ENCODE measurements around the gene KANSL1. TPM values are rescaled to one million over a fixed set of nuclear protein-coding genes. Genes with fewer than 3 reads are reported as not detected.

Gene KANSL1
- total and polyA plus RNA-seq, 10 of the 15 experiments (the other 5 are each of a cell fraction or from before 2014, with no cell fraction given): 4.7 to 60.6 (median 28.0) TPM

GRCh38 chr17:46002311-46002972 is 190.8 kb downstream of the KANSL1 start:
- DNase-seq (ENCODE audit: low read depth, low spot score) (peak; percentile 16), ATAC-seq (peak; percentile 96), FAIRE-seq (peak; percentile 98)
- Histone ChIP-seq H3K79me2 (ENCODE audit: control insufficient read depth, insufficient read depth, low read length) (no peaks in the 10 kb centered on the region), H2AFZ (ENCODE audit: control insufficient read depth, low read depth, low read length) (no peak overlapping the region), H3K36me3 (ENCODE audit: control insufficient read depth in 2 of 2, insufficient read depth in 2 of 2, low read length in 1 of 2) (no peaks in the 10 kb centered on the region), H3K9me3 (replicated peaks; ENCODE audit: control insufficient read depth, insufficient read depth, low read length) (no peaks in the 10 kb centered on the region), H3K4me1 (ENCODE audit: control insufficient read depth, insufficient read depth, low read length) (no peaks in the 10 kb centered on the region), H4K20me1 (ENCODE audit: control insufficient read depth, insufficient read depth) (no peaks in the 10 kb centered on the region), H3K27ac (ENCODE audit: control insufficient read depth, insufficient read depth) (no peak overlapping the region), H3K4me2 (ENCODE audit: control insufficient read depth, insufficient read depth) (no peak overlapping the region), H3K27me3 (replicated peaks in 1 of 2; ENCODE audit: control insufficient read depth in 2 of 2, insufficient read depth in 2 of 2, low read length in 1 of 2) (no peaks in the 10 kb centered on the region), H3K9ac (ENCODE audit: control insufficient read depth, insufficient read depth, low read length) (no peak overlapping the region), H3K4me3 (no peak overlapping the region)
- in situ Hi-C loops (cut with MboI) (loop anchor here (5.0 kb wide), 2 partner anchors 215 to 265 kb away; no protein-coding TSS in a partner anchor), intact Hi-C loops (cut with micrococcal nuclease; ENCODE audit: unreplicated experiment) (loop anchor here (1.0 kb wide), 1 partner anchor 211 kb away; no protein-coding TSS in a partner anchor)
- SMC1A ChIA-PET (ENCODE audit: uncharacterized antibody, unreplicated experiment): interaction anchor here (0.7 to 3.1 kb wide), 7 partner anchors 42 to 210 kb away, joined by 3 to 12 read pairs (median 7); no protein-coding TSS in a partner anchor
- CTCF ChIA-PET: interaction anchor here (0.6 to 6.4 kb wide), 18 partner anchors 12 to 284 kb away, joined by 3 to 65 read pairs (median 4); no protein-coding TSS in a partner anchor
- 11% methylated on average over 8 of the region's 8 CpGs for WGBS (ENCODE audit: insufficient coverage, insufficient replicate concordance, low lambda C conversion rate, missing lambda C conversion rate)
- POLR2A ChIA-PET: no interaction called here
- RAD21 ChIA-PET (ENCODE audit: unreplicated experiment): interaction anchor here (0.7 to 2.3 kb wide), 5 partner anchors 47 to 210 kb away, joined by 3 to 13 read pairs (median 4); partner anchors contain the start of gene KANSL1
- no TSS peak for BruUV-seq (replicated peaks)
- TF ChIP-seq NRF1 (conservative IDR thresholded peaks at IDR 0.05; ENCODE audit: low read depth, low read length) (no peak), TAF1 (IDR thresholded peaks at IDR 0.05; ENCODE audit: borderline replicate concordance, low read depth, low read length) (no peak), MAX (IDR thresholded peaks at IDR 0.05; ENCODE audit: low read depth, low read length) (no peak), POLR2AphosphoS2 (IDR thresholded peaks at IDR 0.05; ENCODE audit: low read depth, low read length) (no peak), YY1 (IDR thresholded peaks at IDR 0.05; ENCODE audit: low read depth, low read length) (0 out of 2 replicates have a peak, but pooled peaks have one; percentile 18), RAD21 (IDR thresholded peaks at IDR 0.05; ENCODE audit: insufficient read depth, low read depth, low read length) (peak; percentile 89), POU2F2 (IDR thresholded peaks at IDR 0.05; ENCODE audit: borderline replicate concordance, low read depth, low read length) (peak; percentile 22; the same call in 1 of the 3 replicates), REST (IDR thresholded peaks at IDR 0.05; ENCODE audit: low read depth, low read length) (no peak), E2F8 (IDR thresholded peaks at IDR 0.05; ENCODE audit: low read depth, partially characterized antibody) (no peak), ESRRA (IDR thresholded peaks at IDR 0.05; ENCODE audit: low read length) (no peak), CEBPB (IDR thresholded peaks at IDR 0.05; ENCODE audit: borderline replicate concordance in 1 of 2, low read depth in 2 of 2, low read length in 2 of 2) (no peak), MTA3 (IDR thresholded peaks at IDR 0.05; ENCODE audit: borderline replicate concordance, low read length) (no peak), SMAD1 (IDR thresholded peaks at IDR 0.05; ENCODE audit: low read depth, partially characterized antibody) (no peak), KLF5 (IDR thresholded peaks at IDR 0.05; ENCODE audit: partially characterized antibody) (no peak), RFX5 (IDR thresholded peaks at IDR 0.05; ENCODE audit: low read depth, low read length) (no peak), ASH2L (IDR thresholded peaks at IDR 0.05; ENCODE audit: borderline replicate concordance, low read depth) (no peak), ETV6 (conservative IDR thresholded peaks at IDR 0.05 in 1 of 2, IDR thresholded peaks at IDR 0.05 in 1 of 2; ENCODE audit: borderline replicate concordance in 1 of 2, low read depth in 1 of 2) (no peak)
